ENCODE results near the gene NEB.
"Not testable (repeated sequence)": the region's sequence is repeated elsewhere in the genome, so short reads cannot be mapped to it uniquely, and the experiment has no call there.

The NEB gene

DNA sequence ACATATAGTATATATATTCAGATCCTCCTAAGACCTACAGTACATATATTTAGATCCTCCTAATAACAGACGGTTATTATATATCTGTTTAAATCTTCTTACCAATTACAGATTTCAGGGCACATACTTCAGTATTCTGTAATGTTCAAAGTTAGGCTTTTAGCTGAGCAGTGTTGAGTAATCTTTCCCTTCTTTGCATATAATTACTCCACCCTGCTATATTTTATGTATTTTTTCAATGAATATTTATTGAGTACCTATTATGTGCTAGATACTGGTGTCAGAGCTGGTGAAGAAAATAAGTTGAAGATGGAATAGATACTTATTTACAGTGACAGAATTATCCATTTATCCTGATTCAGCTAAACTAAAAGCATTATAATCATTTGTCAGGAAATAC, 84.9 kb downstream of the NEB start:
- DNase-seq, result no peak

DNA sequence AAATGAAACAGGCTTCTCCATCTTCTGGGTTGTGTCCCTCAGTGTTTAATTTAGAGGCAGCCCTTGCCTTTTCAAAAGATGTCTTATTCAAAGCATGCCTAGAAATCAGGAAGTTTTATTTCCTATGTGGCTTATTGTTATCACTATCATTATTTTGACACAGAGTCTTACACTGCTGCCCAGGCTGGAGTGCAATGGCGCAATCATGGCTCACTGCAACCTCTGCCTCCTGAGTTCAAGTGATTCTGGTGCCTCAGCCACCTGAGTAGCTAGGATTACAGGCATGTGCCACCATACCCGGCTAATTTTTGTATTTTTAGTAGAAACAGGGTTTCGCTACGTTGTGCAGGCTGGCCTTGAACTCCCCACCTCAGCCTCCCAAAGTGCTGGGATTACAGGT, 87.8 kb downstream of the NEB start:
- not testable (repeated sequence) for DNase-seq

DNA sequence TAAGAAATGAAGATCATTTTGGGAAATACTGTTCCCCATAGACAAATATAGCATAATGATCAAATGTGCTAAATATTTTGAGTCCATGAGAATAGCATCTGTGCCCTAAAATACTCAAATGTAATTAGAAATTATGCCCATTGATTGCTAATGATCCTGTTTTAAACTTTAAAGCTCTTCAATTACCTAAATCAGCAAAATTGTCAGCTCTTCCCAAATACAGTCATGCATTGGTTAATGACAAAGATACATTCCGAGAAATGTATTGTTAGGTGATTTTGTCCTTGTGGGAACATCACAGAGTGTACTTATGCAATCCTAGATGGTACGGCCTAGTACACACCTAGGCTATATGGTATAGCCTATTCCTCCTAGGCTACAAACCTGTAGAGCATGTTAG, 89.7 kb downstream of the NEB start:
- no peak for DNase-seq

DNA sequence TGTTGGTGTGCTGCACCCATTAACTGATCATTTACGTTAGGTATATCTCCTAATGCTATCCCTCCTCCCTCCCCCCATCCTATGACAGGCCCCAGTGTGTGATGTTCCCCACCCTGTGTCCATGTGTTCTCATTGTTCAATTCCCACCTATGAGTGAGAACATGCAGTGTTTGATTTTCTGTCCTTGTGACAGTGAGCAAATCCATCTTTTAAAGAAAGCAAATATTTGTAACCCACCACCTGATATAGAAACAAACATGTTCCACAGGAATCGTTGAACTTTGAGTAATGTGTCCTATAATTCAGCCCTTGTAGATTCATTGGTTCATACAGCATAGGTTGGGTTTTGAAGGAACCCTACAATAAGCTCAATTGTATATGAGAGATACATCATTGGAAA, 92.4 kb downstream of the NEB start:
- not testable (repeated sequence) for DNase-seq

DNA sequence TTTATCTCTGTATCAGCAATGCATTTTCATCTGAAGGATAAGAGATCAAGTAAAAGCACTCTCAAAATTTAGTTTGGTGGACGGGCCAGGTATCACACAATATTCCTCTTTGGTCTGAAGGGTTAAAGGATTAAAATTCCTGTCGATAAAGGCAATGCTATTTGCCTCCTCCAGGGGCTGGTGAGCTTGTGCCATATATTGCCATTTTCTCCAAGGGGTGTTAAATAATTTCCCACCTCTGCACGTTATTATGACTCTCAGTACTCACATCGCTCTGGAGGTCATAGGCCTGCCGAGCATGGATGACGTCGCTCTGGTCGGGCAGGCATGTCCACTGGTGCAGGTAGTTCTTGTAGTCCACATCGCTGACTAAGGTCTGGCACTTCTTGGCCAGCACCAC, 94.2 kb downstream of the NEB start:
- DNase-seq, result no peak

DNA sequence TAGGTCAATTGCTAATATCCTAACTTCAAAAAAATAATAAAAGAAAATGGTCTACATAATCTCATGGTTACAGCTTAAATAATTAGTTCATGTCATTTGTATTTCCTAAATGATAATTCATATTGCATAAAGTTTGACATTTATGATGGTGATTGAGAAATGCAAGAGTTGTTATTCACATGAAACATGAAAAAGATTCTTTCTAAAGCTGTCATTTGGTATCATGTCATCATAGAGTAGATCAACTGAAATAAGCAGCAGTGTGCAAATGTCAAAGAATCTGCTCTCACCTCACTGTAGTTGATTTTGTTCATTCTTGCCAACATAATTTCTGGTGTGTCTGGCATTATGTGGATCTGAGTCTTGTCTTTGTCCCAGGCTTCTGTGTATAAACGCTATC, 95.3 kb downstream of the NEB start:
- DNase-seq, result no peak

DNA sequence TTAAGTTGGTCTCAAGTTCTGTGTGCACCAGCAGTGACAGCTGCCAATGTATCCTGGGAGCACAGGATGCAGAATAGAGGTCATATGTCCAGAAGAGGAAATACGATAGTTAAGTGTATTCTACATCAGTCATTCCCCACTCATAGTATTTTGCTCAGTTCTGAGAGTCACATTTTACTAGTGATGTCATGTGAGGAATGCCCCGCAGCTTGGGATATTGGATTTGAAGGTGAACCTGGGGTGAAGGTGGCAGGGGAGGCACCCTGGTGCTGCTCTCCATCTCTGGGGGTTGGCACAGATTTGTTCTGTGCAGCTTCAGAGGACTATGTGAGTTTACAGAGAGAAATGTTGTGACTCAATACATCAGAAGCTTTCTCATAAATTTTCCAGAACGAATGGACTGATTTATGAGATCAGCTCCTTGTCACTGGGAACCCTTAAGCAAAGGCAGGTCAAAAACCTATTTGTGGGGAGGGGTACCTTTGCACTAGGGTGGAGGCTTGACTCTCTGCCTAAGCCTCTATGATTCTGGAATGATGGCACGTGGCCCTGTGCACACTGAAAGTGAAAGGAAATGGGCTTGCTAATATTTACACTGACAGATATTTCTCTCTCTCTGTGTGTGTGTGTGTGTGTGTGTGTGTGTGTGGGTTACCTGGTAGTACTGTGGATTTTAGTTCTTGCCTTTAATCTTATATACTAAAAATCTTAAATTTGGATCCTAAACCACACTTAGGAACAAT, 95.9 kb downstream of the NEB start:
- no peak for DNase-seq

DNA sequence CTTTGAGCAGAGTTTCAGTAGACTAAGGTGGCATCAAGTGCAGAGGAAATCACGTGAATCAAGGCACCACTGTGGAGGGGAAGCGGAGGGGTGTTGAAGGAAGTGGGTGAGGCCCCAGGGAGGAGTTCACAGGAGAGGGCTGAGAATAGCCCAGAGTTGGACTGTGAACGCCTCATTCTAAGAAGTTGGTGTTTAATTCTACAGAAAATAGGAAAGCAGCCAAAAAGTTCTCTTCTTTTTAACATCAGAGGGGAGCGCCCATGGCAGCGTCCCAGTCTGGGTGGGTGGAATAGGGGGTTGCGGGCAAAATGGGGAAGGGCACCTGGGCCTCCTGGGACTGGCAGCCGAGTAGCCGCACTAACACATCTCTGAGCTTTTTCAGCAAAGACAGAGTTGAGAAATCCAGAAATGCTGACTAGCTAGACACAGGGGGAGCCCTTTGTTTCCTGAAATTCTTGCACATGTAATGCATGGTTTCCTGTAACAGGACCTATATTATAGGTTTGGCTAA, 97.0 kb downstream of the NEB start:
- no peak for DNase-seq

DNA sequence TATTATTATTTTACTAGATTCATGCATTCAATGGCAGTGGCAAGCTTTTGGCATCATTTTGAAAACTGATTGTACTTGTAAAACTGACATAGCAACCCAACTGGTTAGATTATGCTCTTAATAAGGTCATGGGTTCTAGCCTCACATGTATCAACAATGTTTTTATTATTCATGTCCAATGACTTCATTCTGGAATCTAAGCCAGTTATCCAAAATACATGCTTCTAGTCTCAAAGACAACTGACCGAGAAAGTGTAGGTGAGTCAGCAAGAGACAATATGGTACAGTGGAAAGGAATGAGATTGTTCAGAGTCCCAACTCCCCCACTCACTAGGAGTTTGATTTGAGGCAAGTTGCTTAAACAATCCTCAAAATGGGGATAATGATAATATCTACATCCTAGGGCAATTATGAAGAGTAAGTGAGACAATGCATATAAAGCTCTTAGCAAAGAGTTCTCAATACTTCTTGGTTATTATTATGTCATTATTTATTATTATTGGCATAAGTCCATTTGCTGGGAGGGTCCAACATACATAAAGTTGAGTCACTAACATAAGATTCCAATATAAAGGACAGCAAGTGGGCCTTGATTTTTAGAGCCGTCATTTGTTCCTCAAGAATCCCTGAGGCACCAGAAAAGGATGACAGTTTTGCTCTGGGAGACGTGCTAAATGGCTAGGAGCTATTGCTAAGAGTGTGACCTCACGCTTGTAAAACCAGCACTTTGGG, 99.4 kb downstream of the NEB start:
- no peak for DNase-seq

DNA sequence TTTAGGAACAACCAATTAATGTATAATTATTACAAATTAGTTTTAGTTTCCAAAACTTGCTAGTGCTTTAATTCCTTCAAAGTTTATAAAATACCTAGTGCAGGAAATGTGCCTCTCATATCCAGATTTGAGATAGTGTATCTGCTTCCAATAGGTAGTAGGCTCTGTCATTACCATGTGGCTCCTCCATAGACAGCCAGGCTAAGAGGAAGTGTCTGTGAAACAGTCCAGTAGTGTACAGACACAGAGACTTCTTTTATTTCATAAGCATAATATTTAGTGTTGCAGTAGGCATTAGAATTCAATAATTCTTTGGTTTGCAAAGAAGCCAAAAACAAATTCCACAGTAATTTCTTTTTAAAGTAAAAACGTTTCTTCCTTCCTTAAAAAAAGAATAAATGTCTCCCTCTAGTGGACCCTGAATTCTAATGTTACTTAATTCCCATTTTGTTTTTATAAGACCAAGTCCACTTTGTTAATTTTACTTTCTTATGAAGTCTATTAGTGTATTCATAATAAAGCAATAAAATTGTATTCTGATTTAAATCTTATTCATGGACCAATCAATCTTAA, 101.2 kb downstream of the NEB start:
- peak in 1 of 2 experiments; percentile 52 for DNase-seq

DNA sequence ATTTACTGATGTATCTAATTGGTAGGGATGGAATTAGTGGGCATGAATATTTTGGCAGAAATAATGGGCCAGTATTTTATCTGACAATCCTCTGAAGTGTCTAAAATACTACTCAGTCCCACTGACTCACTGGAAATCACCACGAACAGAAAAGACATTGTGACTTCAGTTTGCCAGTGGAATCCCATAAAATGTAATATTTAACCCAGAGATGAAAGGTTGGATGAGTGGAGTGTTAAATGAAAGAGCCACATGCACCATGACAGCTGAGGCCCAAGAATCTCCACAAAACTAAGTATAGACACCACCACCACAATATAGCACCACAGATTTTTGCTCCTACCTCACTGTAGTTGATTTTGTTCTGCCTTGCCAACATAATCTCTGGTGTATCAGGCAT, 103.9 kb downstream of the NEB start:
- no peak for DNase-seq

DNA sequence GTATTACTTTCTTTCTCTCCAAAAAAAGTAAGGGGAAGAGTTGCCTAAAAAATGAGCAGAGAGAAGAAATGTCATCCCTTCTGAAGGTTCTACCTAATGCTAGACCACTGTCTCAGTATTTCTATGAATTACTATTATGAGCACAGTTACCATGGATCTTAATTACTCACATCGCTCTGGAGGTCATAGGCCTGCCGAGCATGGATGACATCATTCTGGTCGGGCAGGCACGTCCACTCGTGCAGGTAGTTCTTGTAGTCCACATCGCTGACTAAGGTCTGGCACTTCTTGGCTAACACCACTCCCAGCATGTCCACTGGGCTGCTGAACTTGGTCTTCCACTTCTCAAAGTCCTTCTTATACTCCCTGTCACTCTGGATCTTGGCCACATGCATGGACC, 106.9 kb downstream of the NEB start:
- DNase-seq, result no peak

DNA sequence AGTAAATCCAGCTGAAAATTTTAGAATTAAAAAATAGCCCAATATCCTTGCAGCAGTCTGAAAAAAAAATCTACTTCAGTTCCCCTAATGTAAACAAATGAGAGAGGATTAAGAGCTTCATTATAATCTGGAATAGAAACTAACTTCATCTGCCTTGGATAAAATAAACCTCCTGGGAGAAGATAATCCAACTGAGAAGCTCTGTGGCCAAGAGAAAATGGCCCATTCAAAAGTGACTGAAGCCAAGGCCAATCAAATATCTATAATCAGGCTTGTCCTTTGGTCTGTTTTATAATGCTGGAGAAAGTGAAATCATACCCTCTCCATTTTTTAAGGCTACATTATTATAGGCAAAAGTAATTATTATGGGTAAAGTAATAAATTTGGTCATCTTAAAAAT, 110.0 kb downstream of the NEB start:
- DNase-seq, result no peak

DNA sequence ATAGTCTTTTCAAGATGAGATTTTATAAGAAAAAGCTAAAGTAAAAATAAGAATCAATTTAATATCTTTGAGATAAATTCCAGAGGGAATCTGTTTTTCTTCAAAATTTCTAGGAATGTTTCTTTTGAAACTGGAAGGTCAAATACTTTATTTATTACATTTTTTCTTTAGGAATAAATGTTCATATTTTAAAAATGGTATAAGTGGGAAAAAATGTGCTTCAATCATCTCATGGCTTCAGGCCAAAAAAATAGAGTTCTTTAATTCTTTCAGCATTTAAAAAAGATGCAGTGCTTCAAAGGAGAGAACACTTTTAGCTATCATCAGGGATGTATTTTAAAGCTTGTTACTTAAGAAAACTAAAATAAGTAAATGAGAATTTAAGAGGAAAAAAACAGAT, 110.6 kb downstream of the NEB start:
- no peak for DNase-seq

DNA sequence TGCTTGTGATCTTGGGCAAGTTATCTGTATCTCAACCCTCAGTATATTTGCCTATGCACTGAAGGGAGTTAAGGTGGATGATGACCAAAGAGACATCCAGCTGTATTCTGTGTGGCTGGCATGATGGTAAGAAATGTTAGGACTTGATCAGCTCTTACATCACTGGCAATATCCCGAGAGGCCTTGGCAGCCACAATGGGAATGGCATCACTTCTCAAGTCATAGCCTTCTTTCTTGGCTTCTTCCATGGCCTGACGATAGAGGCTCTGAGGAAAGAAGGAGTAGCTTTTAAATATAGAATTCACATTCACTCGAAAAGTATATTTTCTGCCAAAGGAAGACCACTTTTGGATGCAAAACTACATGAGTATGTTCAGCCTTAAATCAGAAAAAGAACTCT, 113.5 kb downstream of the NEB start:
- DNase-seq, result no peak

DNA sequence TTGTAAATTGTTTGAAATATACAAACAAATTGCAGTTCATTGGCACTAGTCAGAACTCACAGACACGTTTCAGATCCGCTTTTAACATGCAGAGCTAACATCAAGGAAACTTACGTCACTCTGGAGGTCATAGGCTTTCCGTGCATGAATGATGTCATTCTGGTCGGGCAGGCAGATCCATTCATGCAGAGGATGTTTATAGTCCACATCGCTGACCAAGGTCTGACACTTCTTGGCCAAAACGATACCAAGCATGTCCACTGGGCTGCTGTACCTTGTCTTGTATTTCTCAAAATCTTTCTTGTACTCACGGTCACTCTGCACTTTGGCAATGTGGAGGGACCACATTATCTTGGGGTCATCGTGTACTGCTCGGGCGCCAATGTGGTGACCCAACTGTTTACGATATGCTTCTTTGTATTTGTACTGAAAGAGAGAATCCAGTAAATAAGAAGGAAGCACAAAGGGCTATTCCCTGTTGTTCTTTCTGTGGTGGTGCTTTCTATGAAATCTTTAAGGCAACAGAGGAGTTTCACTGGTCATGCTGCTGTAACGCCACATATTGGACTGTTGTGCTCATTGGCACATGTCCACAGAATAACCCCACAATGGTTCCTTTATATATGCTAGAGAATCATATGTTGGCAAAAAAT, 114.8 kb downstream of the NEB start:
- DNase-seq, result no peak

DNA sequence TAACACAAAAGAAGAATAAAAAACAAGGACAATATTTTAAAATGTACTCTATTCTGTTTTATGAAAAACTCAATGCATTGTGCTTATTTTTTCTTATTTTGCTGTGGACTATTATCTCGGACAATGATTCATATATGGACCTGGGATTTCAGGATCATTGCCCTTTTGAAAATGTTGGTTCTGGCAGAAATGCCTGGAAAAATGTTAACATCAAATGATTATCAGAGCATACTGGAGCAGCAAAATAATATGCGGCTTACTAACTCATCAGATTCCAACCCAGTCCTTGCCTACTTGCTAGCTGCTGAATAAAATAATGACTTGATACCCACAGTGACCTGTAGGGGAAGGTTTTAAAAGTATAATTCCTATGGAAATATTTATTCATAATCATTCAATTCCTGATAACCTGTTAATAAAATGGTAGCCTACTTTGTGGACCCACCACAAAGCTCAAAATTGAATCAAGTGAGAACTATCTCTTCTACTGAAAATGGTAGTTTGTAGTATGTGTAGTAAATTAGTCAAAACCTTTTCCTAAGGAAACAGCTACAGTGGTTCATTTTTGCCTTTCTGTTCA, 117.4 kb downstream of the NEB start:
- no peak for DNase-seq

DNA sequence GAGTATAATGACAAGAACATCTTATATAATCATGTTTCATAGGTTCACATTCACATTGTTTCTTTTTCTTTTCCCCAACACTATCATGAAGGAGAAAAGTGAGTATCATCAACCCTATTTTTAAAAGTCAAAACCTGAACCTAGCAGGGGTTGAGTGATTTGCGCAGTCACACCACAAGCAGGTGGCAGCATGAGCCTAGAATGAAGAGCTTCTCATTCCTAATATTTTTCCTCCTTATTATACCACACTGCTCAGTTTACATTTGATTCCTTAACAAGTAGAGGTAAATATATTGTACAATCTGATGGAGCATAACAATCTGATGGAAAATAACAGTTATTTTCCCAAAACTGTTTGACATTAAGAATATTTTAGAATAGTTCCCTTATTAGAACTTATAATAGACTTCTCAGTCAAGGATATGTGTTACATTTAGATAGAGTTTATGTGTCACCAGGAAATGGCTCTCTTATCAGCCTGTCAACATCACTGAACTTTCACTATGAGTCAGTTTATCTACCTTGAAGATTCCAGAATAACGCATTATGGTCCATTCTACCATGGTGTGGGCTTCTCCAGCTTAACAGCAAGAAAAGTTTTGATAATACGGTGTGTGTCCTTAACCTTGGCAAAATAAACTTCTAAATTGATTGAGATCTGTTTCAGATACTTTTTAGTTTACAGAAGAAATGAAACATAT, 119.5 kb downstream of the NEB start:
- no peak for DNase-seq

DNA sequence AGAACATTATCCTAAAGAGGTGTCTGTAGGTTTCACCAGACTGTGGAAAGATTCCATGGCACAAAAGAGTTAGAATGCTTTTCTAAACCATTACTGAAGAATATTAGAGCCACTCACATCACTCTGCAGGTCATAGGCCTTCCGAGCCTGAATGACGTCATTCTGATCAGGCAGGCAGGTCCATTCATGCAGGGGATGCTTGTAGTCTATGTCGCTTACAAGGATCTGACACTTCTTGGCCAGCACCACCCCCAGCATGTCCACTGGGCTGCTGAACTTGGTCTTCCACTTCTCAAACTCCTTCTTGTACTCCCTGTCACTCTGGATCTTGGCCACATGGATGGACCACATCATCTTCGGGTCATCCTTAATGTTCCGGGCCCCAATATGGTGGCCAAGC, 120.1 kb downstream of the NEB start:
- DNase-seq, result no peak

DNA sequence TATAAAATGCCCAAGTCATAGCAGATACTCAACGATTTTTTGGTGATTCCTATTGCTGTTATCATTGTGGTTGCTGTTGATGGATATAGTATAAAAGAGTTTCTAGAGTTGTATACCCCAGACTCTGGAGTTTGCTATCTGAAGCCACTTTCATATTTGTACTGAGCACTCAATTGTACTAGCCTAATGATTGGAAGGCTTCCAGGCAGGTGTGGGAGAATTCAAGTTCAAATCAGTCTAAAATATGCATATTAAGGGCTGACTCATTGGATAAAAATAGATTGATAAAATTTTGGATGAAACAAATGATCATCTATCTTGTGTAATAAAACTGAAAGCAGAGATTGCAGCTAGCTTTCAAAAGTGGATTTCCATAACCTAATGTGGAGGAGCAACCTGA, 122.9 kb downstream of the NEB start:
- DNase-seq, result no peak

DNA sequence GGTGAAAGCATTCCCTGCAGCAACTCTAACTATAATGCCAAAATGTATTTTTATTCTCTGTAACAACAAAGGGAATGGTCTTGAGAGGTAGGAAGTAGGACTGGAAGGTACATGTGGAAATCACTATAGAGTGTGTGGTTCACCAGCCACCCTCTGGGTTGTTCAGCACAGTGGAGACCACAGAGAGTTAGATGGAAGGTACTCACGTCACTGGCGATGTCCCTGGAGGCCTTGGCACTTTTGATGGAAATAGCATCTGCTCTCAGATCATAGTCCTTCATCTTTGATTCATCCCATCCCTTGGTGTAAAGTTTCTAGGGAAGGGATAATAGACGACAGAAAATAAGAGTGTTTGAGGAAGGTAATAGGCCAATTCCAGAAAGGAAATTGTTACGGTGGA, 124.0 kb downstream of the NEB start:
- DNase-seq, result no peak

DNA sequence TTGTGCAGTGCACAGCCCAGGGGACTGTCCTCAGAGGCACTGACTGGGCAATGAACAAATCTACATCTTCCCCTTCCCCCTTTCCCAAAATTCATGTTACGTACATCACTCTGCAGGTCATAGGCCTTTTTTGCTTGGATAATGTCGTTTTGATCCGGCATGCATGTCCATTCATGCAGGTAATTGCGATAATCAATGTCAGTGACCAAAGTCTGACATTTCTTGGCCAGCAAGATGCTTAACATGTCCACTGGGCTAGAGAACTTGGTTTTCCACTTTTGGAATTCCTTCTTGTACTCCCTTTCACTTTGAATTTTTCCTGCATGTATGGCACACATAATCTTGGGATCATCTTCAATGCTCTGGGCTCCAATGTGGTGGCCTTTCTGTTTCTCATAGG, 124.6 kb downstream of the NEB start:
- no peak for DNase-seq
